ENCODE measurements around the gene ACOT12. TPM values are rescaled to one million over a fixed set of nuclear protein-coding genes. Genes with fewer than 3 reads are reported as not detected.

ACOT12 gene
- total and polyA plus RNA-seq, 2 of the 13 experiments (the other 11 are each of a cell fraction or from before 2014, with no cell fraction given): not detected

GRCh38 chr5:81313278-81313677 is 80.7 kb downstream of the ACOT12 start:
- FAIRE-seq: no peak
- CTCF ChIA-PET (ENCODE audit: low intra/inter-chr PET ratio, low total read pairs): no interaction called here

More at GRCh38 chr5:81313278-81313677, 80.7 kb downstream of the ACOT12 start:
- H3K9me3 ChIP-seq (ENCODE audit: low read length): no peaks in the 10 kb centered on the region
- peaks cover 0 to 21% of the 10 kb centered on the region in 2 experiments; a peak in 3 of 5 replicates for H3K36me3 ChIP-seq (replicated peaks in 1 of 2; ENCODE audit: control insufficient read depth in 1 of 2, insufficient read depth in 2 of 2, low read length in 2 of 2)
- in situ Hi-C loops (cut with HindIII; ENCODE audit: extremely low pct_ligation_motif_present, low pct_unique_long_range_greater_than_20kb) (no loop called here), intact Hi-C loops (cut with micrococcal nuclease; ENCODE audit: unreplicated experiment) (no loop called here)
- no TSS peak for BruUV-seq (replicated peaks)
- no peak for ATAC-seq
- H3K4me1 ChIP-seq (ENCODE audit: insufficient read depth, low read length): peaks cover 19% of the 10 kb centered on the region
- no peak overlapping the region for H3K9ac ChIP-seq (ENCODE audit: insufficient read depth, low read depth, low read length)
- H3K27me3 ChIP-seq (ENCODE audit: control insufficient read depth in 1 of 2, insufficient read depth in 2 of 2, low read length in 2 of 2): no peaks in the 10 kb centered on the region; a peak in 1 of 5 replicates
- no peak overlapping the region for H3K27ac ChIP-seq (ENCODE audit: extremely low read length, insufficient read depth, low read length)
- POLR2A ChIA-PET: no interaction called here
- H4K20me1 ChIP-seq (ENCODE audit: insufficient read depth, low read length): no peaks in the 10 kb centered on the region
- no peaks in the 10 kb centered on the region for H3K79me2 ChIP-seq (ENCODE audit: insufficient read depth, low read length)
- DNase-seq (ENCODE audit: low spot score): no peak
- H3K4me2 ChIP-seq (ENCODE audit: low read depth, low read length): no peak overlapping the region
- no peak for TF ChIP-seq ZNF225 (CRISPR knock-in tag; IDR thresholded peaks at IDR 0.05)
- no peak for TF ChIP-seq FOXO4 (CRISPR knock-in tag; conservative IDR thresholded peaks at IDR 0.05)
- TF ChIP-seq KIAA2018 (CRISPR knock-in tag; IDR thresholded peaks at IDR 0.05; ENCODE audit: borderline replicate concordance): no peak
- TF ChIP-seq TERF1 (CRISPR knock-in tag; IDR thresholded peaks at IDR 0.05): no peak
- no peak for TF ChIP-seq GATAD1 (CRISPR knock-in tag; IDR thresholded peaks at IDR 0.05)
- TF ChIP-seq RARG (CRISPR knock-in tag; IDR thresholded peaks at IDR 0.05; ENCODE audit: low read depth): no peak
- TF ChIP-seq MTA1 (CRISPR knock-in tag; IDR thresholded peaks at IDR 0.05; ENCODE audit: borderline replicate concordance): no peak
- no peak for TF ChIP-seq ZNF251 (CRISPR knock-in tag; IDR thresholded peaks at IDR 0.05)
- TF ChIP-seq DR1 (CRISPR knock-in tag; IDR thresholded peaks at IDR 0.05): no peak
- no peak for TF ChIP-seq FOXA3 (CRISPR knock-in tag; IDR thresholded peaks at IDR 0.05)
- TF ChIP-seq HOXD1 (CRISPR knock-in tag; IDR thresholded peaks at IDR 0.05): no peak
- no peak for TF ChIP-seq FOXK2 (IDR thresholded peaks at IDR 0.05)
- no peak for TF ChIP-seq GTF3A (CRISPR knock-in tag; conservative IDR thresholded peaks at IDR 0.05)
- no peak for TF ChIP-seq TGIF2 (CRISPR knock-in tag; IDR thresholded peaks at IDR 0.05)
- no peak for TF ChIP-seq ZNF720 (CRISPR knock-in tag; IDR thresholded peaks at IDR 0.05)
- H2AFZ ChIP-seq (ENCODE audit: low read length): no peak overlapping the region
- no peak overlapping the region for H3K4me3 ChIP-seq (replicated peaks in 1 of 3; ENCODE audit: insufficient read depth in 1 of 3, low read depth in 2 of 3, low read length in 3 of 3)
